ENCODE results near the gene SH2D1B. TPM values are rescaled to one million over a fixed set of nuclear protein-coding genes. Genes with fewer than 3 reads are reported as not detected.

Gene SH2D1B
- total and polyA plus RNA-seq, 9 of the 15 experiments (the other 6 are each of a cell fraction or from before 2014, with no cell fraction given), result 5.6 to 19.6 (median 9.7) TPM

DNA sequence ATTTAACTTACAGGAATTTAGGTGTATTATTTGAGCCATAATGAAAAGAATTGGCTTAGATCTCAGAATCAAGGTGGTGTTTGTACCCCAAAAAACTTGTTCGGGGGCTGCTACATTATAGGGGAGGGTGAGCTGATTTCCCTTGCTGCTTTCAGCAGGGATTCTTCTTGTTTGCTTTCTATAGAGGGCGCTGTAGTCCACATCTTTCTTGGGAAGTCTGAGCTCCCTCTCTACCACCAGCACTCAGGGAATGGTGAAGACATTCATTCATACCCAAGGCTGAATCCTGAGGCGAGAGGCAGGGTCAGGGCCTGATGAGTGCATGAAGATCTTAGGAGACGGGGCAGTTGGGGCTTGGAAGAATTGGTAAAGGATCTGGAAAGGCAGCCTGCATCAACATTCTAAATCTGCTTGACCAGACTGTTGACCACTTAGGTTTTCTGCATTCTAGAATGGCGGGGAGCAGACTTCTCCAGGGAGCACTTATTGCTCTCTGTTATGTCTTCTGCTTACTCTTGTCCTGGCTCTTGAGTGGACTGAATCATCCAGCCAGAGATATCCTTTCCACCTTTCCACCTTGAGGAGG is 54.2 kb downstream of the SH2D1B start:
- DNase-seq (ENCODE audit: extremely low read depth in 1 of 4, low spot score in 3 of 4) (peak; percentile 65 to 84 (median 72)), FAIRE-seq (peak; percentile 91), ATAC-seq (peak; percentile 87)
- no peak overlapping the region for H3K9ac ChIP-seq (ENCODE audit: insufficient read depth in 1 of 2, low read depth in 2 of 2, low read length in 2 of 2)
- POLR2A ChIA-PET, result interaction anchor here (0.5 to 1.1 kb wide), 3 partner anchors 18 to 821 kb away, joined by 3 to 4 read pairs (median 3); no protein-coding TSS in a partner anchor
- no peak overlapping the region for H3K4me3 ChIP-seq
- H3K9me3 ChIP-seq (replicated peaks; ENCODE audit: control insufficient read depth, insufficient read depth, low read depth, low read length), result no peaks in the 10 kb centered on the region
- CTCF ChIA-PET (ENCODE audit: low intra/inter-chr PET ratio), result interaction anchor here (2.4 kb wide), 1 partner anchor 34 kb away, joined by 19 read pairs; no protein-coding TSS in a partner anchor
- H2AFZ ChIP-seq (ENCODE audit: low read depth, low read length), result peak overlapping the region; percentile 66; the same call in 1 of the 2 replicates
- no peaks in the 10 kb centered on the region for H3K27me3 ChIP-seq (ENCODE audit: control insufficient read depth in 2 of 2, insufficient read depth in 2 of 2, low read length in 2 of 2)
- H3K4me1 ChIP-seq (replicated peaks in 1 of 2; ENCODE audit: control insufficient read depth in 2 of 2, insufficient read depth in 2 of 2, low read length in 2 of 2), result peaks cover 9 to 33% of the 10 kb centered on the region in 2 experiments; a peak in 4 of 5 replicates
- no peaks in the 10 kb centered on the region for H3K36me3 ChIP-seq (ENCODE audit: control insufficient read depth, insufficient read depth, low read length)
- no TSS peak for BruUV-seq (replicated peaks)
- H3K9me1 ChIP-seq (ENCODE audit: control insufficient read depth, insufficient read depth, low read length), result no peaks in the 10 kb centered on the region
- in situ Hi-C loops (cut with MboI) (no loop called here), intact Hi-C loops (cut with micrococcal nuclease) (loop anchor here (1.0 to 10.0 kb wide), 4 partner anchors 35 to 257 kb away; partner anchors contain the start of genes UAP1 and UHMK1)
- WGBS (ENCODE audit: insufficient coverage, low coverage, missing lambda C conversion rate), result 21% methylated on average over 4 of the region's 5 CpGs
- H3K27ac ChIP-seq (ENCODE audit: extremely low read depth, low read depth, low read length), result no peak overlapping the region; the same call in 1 of the 3 replicates
- H3K4me2 ChIP-seq (ENCODE audit: insufficient read depth, low read length), result no peak overlapping the region
- H4K20me1 ChIP-seq (replicated peaks; ENCODE audit: control insufficient read depth, insufficient read depth, low read length), result no peaks in the 10 kb centered on the region
- no peaks in the 10 kb centered on the region for H3K79me2 ChIP-seq (ENCODE audit: control insufficient read depth, insufficient read depth, low read length)
- no peak for TF ChIP-seq ZNF780A (CRISPR knock-in tag; IDR thresholded peaks at IDR 0.05)
- no peak for TF ChIP-seq ELF1 (tag; IDR thresholded peaks at IDR 0.05)
- TF ChIP-seq, protein P1, sequence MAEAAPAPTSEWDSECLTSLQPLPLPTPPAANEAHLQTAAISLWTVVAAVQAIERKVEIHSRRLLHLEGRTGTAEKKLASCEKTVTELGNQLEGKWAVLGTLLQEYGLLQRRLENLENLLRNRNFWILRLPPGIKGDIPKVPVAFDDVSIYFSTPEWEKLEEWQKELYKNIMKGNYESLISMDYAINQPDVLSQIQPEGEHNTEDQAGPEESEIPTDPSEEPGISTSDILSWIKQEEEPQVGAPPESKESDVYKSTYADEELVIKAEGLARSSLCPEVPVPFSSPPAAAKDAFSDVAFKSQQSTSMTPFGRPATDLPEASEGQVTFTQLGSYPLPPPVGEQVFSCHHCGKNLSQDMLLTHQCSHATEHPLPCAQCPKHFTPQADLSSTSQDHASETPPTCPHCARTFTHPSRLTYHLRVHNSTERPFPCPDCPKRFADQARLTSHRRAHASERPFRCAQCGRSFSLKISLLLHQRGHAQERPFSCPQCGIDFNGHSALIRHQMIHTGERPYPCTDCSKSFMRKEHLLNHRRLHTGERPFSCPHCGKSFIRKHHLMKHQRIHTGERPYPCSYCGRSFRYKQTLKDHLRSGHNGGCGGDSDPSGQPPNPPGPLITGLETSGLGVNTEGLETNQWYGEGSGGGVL (CRISPR knock-in tag; IDR thresholded peaks at IDR 0.05), result no peak
- peak; percentile 23; the same call in 1 of the 2 replicates for TF ChIP-seq FOXA1 (IDR thresholded peaks at IDR 0.05; ENCODE audit: borderline replicate concordance)
- 0 out of 2 replicates have a peak, but pooled peaks have one; percentile 15 for TF ChIP-seq JUND (IDR thresholded peaks at IDR 0.05; ENCODE audit: borderline replicate concordance, low read depth, low read length)
- TF ChIP-seq JUND (tag; IDR thresholded peaks at IDR 0.05; ENCODE audit: borderline replicate concordance, low read depth, low read length), result no peak
- TF ChIP-seq CTCF (IDR thresholded peaks at IDR 0.05 in 2 of 3, conservative IDR thresholded peaks at IDR 0.05 in 1 of 3; ENCODE audit: insufficient read depth in 2 of 3, low read depth in 1 of 3, low read length in 3 of 3), result peak; percentile 74 to 89 (median 76)
- no peak for TF ChIP-seq U2AF2 (optimal IDR thresholded peaks at IDR 0.05; ENCODE audit: low read depth, low read length)
- peak; percentile 74 to 88 for TF ChIP-seq RAD21 (CRISPR knock-in tag; conservative IDR thresholded peaks at IDR 0.05 in 1 of 2, IDR thresholded peaks at IDR 0.05 in 1 of 2)
- TF ChIP-seq, protein P2, sequence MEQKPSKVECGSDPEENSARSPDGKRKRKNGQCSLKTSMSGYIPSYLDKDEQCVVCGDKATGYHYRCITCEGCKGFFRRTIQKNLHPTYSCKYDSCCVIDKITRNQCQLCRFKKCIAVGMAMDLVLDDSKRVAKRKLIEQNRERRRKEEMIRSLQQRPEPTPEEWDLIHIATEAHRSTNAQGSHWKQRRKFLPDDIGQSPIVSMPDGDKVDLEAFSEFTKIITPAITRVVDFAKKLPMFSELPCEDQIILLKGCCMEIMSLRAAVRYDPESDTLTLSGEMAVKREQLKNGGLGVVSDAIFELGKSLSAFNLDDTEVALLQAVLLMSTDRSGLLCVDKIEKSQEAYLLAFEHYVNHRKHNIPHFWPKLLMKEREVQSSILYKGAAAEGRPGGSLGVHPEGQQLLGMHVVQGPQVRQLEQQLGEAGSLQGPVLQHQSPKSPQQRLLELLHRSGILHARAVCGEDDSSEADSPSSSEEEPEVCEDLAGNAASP (IDR thresholded peaks at IDR 0.05), result no peak
- 0 out of 4 replicates have a peak, but pooled peaks of 1 of the 2 experiments have one; percentile 30 for TF ChIP-seq RCOR1 (IDR thresholded peaks at IDR 0.05; ENCODE audit: borderline replicate concordance in 1 of 2, low read depth in 2 of 2, low read length in 2 of 2)
- peak; percentile 84 for TF ChIP-seq ZNF24 (IDR thresholded peaks at IDR 0.05)
- TF ChIP-seq BHLHE40 (IDR thresholded peaks at IDR 0.05; ENCODE audit: low read length), result 0 out of 2 replicates have a peak, but pooled peaks have one; percentile 5
- 0 out of 2 replicates have a peak, but pooled peaks have one; percentile 38 for TF ChIP-seq DEAF1 (CRISPR knock-in tag; IDR thresholded peaks at IDR 0.05)
